NCI-H146 treated with DMSO at 0.1 percent for 48 hours (cell line): ENCODE results near the gene CSH2.

Source experiments
- DNase-seq: peaks from one replicate; lab custom pipeline; 2025; ENCODE audit not compliant: unreplicated experiment; lab: John Stamatoyannopoulos, UW

The CSH2 gene

DNA sequence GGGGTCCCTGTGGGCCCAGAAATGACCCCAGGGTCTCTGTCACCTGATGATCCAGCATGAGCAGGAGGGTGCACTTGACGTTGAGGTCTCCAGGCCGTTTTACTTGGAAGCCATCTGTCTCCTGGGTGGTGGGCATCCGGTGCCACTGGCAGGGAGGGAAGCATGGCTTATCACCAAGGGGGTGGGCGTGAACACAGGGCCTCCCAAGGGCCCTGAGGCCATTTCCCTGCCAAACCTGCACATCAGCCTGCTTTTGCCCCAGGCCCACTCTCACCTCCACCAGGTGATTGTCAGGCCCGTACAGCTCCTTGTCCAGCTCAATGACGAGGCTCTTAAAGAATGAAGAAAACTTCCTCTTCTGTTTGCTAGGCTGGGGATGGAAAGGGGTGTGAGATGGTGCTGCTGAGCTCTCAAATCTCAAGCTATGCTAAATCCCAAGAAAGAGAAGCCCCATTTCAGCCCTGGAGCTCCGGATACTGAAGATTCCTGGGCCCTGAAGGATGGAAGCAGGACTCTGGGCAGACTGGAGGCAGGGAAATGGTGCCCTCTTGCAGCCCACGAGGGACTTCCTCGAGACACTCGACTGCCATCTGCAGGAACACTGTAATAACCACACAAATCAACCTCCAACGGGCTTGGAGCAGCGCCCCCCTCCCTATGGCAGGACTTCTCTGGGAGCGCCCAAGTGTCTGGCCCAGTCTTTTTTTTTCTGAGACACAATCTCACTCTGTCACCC is 38.9 kb downstream of the CSH2 start:
- DNase-seq, result peak; percentile 15

DNA sequence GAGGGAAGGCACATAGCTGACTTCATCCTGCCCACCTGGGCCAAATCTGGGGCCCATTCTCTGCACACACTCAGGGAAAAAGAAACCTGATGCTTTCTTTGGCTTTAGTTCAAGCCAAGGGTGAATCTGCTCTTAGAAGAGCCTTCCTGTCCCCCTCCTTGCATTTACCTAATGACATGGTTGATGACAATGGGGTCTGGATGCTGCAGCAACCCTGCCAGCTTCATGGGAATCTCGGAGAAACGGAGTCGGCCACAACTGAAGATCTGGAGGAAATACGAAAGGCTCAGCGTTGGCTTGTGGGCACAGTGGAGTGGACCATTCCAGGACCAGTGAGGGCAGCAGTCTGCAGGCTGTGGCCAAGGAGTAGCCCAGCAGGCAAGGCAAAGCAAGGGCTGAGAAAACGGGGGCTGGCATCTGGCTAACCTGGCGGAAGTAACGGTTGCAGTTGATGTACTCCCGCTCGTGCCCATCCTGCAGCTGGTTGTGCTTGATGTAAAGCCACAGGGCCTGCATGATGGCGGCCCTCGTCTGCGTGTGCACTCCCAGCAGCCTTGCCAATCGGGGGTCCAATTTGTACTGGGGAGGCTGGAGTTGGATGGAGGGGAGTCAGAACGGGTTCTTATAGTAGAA is 39.6 kb downstream of the CSH2 start:
- DNase-seq, result no peak

DNA sequence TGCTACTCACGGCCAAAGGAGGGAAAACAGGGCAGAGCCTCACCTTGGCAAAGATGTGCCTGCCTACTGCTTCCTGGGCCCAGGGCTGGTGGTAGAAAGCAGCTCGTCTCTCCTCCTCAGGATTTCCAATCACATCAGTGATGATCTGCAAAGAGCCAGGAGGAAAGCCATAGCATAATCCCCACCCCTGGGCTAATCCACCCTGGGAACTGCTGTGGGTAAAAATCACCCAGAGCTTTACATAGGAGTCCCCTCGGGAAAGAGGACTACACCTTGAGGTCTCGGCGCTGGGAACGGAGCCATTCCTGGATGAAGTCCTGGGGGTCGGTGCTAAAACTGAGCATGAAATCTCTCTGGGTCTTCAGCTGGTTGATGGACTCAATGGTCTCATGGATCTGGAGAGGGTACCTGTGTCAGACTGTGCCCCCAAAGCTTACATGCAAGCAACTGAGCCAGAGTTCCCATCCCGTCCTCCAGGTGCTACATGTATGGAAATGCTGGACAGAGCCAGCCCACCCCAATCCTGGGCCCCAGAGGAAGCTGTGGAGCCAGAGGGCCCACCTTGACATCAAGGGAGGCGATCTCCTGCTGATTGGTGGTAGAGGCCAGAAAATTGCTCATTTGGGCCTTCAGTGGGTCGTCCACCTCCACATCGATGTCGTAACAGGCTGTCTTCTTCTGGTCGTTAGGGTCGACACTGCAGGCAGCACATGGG is 40.3 kb downstream of the CSH2 start:
- DNase-seq, result no peak

DNA sequence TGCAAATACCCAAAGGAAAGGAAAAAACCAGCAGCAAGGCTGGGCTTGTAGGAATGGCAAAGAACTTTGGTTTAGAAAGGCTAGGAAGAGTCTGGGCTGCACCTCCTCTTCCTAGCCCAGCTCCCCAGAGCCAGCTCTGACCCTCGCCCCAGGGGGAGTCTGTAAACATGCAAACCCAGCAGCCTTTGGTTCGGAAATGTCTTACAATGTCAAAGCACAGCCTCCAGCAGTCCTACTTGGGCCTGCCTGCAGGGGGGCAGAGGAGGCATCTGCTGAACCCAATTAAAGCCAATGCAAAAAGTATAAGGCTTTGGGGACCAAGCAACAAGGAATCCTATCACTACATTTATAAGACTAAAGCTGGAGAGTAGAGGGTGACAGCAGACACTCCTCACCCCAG is 41.0 kb downstream of the CSH2 start:
- no peak for DNase-seq

DNA sequence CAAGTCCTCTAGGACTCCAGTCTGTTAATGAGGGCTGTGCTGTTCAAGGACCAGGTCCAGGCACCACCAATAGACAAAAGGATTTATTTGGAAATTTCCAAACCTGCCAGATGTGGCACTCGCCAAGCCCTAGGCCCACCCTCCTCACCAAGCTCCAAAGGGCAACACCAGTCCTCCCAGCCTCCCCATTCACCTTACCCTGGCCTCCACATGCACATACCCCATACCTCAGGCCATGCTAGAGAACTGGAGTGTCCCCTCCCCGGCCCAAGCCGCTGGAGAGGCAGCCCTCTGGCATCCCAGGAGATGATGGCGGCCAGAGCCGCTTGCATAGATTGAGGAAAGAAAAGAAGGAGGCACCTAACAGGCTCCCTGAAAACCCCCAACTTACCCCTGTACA is 41.5 kb downstream of the CSH2 start:
- no peak for DNase-seq

DNA sequence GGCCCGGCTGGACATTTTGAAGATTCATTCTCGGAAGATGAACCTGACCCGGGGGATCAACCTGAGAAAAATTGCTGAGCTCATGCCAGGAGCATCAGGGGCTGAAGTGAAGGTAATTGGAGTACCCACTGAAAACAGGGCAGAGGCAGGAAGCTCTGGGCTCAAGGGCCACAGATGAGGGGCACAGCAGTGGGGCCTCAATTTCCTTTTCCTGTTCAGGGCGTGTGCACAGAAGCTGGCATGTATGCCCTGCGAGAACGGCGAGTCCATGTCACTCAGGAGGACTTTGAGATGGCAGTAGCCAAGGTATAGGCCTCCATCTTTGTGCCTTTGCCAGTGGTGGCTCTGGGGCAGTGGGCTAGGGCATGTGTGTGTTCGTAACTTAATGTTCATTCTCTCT is 42.0 kb downstream of the CSH2 start:
- DNase-seq, result no peak

DNA sequence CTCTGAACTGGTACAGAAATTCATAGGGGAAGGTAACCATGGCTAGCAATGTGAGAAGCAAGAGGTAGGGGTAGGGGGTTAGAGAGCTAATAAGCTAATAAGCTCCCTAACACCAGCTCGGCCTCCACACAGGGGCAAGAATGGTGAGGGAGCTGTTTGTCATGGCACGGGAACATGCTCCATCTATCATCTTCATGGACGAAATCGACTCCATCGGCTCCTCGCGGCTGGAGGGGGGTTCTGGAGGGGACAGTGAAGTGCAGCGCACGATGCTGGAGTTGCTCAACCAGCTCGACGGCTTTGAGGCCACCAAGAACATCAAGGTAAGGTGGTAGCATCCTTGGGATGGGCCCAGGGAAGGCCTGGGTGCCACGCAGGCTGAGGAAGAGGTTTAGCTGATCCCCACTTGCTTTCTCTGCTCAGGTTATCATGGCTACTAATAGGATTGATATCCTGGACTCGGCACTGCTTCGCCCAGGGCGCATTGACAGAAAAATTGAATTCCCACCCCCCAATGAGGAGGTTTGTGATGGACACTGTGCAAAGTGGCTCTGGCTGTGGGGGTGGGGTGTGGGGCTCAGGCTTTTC is 42.5 kb downstream of the CSH2 start:
- DNase-seq, result no peak

DNA sequence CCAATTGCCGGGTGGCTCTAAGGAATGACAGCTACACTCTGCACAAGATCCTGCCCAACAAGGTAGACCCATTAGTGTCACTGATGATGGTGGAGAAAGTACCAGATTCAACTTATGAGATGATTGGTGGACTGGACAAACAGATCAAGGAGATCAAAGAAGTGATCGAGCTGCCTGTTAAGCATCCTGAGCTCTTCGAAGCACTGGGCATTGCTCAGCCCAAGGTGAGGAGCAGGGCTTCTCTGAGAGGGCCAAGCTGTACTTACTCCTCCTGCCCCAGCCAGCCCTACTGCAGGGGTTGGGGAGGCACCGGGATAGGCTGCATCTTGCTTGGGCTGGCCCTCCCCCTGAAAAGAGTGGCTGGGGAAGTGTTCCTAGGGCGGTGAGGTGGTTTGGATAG is 43.2 kb downstream of the CSH2 start:
- DNase-seq, result no peak

DNA sequence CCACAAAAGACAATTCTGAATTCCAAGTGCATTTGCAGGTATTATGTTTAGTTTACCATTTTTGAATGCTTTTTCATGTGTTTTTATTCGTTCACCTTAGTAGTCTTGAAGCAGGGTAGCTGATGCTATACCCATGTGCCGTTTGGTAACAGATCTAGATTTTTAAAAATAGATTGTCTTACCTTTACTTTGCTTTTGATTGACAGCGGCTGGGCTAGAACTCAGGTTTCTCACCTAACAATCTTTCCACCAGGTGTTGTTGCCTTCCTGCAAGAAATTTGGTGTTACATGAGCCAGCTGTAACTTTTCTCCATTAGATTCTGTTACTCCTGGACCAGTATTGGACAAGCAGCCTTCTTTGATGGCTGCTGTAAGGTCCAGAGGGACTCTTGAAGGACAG is 44.5 kb downstream of the CSH2 start:
- no peak for DNase-seq

DNA sequence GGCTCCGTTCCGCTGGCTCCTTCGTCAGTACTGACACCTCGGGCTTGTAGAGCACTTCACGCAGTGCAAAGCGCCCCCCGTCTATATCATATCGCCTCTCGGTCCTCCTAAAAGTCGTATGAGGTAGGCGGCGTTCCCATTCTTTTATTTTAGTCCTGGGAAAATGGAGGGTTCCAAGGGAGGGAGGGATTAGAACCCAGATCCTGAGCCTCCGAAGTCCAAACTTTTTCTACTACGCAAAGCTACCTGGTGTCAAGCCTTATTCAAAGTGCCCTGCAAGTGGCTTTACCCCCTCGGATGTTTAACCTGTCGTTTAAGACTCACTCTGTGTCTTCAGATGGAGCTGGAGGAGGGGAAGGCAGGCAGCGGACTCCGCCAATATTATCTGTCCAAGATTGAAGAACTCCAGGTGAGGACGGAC is 45.7 kb downstream of the CSH2 start:
- no peak for DNase-seq

DNA sequence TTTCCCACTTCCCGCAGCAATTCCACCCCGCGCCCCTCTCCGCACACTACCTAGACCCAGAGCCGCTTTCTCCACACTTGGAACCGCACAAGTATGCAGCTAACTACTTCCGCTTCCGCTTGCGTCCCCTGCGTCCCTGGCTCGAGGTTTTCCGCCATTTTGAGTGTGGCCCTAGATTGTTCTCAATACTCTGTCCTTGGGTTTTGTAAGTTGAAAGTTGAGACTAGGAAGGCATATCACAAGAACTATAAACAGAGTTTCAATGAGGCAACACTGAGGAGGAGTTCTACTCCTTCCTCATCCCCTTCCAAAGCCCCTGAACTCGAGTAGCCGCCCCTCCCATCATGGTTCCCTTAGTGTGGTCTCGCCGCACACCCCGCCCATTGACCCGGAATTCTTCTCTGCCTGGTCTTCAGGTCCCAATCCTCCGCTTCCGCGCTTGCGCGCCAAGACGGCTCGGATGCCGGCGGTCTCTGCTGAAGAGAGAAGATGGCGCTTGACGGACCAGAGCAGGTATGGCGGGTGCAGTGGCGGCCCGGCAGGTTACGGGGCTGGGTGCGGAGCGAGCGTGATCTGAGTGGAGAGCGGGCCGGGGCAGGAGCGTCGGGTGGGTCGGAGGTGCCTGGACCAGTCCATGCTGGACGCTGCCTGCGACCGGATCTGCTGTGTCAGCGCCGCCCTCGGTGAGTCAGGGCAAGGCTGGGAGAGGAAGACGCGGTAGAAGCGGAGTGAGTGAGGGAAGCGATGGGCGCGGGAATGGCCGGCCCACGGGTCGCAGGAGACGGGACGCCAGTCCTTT is 46.3 kb downstream of the CSH2 start, which contains the start of the genes FTSJ3 and PSMC5:
Gene FTSJ3, minus strand, starts transcription at position 662 of the 799 bp plus-strand sequence. CDS start 761 bp downstream, outside the sequence.
Gene PSMC5, plus strand, starts transcription at position 430 of the 799 bp plus-strand sequence. Its CDS starts 60 bp downstream, at position 490.
- peak; percentile 95 for DNase-seq

DNA sequence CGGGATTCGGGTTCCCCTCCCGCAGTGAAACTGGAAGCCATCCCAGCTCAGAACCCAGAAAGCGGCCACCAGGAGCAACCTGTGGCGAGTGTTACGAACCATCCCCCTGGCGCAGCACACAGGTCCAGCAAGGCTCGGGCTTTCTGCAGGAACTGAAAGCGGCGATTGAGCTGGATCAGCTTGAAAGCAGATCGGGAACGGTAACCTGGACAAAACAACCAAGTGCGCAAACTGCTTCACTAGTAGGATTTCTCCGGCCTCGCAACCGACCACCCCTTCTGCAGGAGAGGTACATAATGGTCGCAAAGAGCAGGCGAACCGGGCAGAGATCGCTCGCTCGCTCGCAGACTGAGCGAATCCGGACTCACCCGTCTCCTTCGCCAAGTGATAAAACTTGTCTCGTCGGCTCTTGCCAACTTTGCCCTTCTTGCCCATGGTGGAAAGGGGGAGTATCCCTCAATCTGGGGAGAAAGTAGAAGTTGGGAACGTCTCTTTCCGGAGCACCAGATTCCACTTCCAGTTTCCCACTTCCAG is 46.9 kb downstream of the CSH2 start:
- DNase-seq, result peak; percentile 3

DNA sequence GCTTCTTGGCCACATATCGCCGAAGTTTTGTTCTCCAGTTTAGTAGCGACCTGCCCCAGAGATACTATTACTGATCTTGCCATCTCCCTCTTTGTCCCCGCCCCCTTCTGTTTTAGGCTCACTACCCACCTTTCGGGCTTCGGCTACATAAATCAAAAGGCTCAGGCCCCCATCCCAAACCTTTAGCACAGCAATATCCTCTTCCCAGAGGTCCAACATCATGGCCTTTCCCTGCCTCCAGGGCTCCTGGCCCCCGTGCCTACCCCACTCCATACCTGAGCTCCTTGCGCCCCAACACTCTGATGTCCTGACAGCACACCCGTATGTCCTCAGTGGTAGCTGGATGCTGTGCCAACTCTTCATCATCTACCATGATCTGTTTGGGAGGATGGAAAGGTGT is 49.1 kb downstream of the CSH2 start:
- no peak for DNase-seq

DNA sequence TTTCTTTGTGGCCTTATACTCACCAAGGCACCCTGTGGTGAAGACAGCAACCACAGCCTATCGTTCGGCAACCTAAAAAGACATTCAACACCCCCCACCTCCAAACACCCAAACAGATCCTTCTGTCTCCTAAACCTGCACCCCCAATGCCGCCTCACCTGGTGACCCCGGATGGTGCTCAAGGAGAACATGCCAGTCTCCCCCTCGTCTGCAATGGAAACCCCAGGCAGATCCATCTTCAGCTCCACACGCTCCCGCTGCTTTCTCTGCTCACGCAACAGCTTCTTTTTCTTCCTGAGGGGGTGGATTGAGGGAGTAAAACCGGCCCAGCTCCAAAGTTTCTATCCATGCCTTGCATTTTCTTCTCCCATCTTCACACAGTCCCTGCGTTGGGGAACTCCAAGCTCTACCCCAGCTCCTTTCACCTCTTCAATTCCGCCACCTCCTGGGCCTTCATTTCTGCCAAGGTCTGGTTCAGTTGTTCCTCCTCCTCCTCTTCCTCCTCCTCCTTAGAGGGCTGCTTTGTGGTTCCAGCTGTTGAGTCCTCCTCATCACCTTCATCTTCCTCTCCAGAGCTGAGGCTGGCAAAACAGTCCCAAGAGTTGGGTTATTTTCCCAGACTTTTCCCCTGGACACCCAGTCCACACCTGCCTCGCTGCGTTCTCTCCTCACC is 49.7 kb downstream of the CSH2 start:
- no peak for DNase-seq

DNA sequence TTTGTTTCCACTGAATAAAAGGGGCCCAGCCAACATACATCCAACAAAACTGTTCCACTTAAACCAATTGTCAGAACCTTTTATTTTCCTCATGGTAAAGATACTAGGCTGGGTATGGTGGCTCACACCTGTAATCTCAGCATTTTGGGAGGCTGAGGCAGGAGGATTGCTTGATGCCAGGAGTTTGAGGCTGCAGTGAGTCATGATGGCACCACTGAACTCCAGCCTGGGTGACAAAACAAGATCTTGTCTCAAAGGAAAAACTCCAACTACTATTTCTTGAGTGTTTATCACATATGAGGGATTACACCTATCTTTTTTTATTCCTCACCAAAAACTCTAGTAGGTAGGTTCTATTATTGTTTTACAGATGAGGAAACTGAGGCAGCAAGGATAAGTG is 50.9 kb downstream of the CSH2 start:
- DNase-seq, result no peak
